BE2C (cell line): ENCODE measurements around the gene NEURL1.

ENCODE experiments used
- DNase-seq: peaks from one replicate; pipeline ENCODE4 v3.0.0-alpha.2; 2020
- H3K27me3 ChIP-seq: fragments of 250-450 bp; sonication (Bioruptor Pico); 2 replicates; pipeline ENCODE4 v1.5.1; 2020; ENCODE audit warnings: mild to moderate bottlenecking
- H3K36me3 ChIP-seq: fragments of 250-450 bp; sonication (Bioruptor Pico); 2 replicates; pipeline ENCODE4 v1.5.1; 2020; ENCODE audit warnings: mild to moderate bottlenecking
- H3K4me1 ChIP-seq: fragments of 250-450 bp; sonication (Bioruptor Pico); 2 replicates; pipeline ENCODE4 v1.5.1; 2020
- H3K4me3 ChIP-seq: 2 replicates; pipeline ENCODE4 v1.5.1; 2011; ENCODE audit warnings: low read depth, low read length
- H3K9me3 ChIP-seq: fragments of 250-450 bp; sonication (Bioruptor Pico); 2 replicates; pipeline ENCODE4 v1.5.1; 2020
- CTCF ChIP-seq: IDR thresholded peaks from 2 replicates; pipeline ENCODE4 v1.5.1; 2012; ENCODE audit warnings: mild to moderate bottlenecking, low read depth, low read length

The NEURL1 gene

GRCh38 chr10:103622935-103623574 lies 129.6 kb downstream of the NEURL1 start:
- peaks cover 16% of the 10 kb centered on the region for H3K4me1 ChIP-seq
- H3K4me3 ChIP-seq = no peak overlapping the region
- H3K36me3 ChIP-seq = peaks cover 10% of the 10 kb centered on the region
- no peak for TF ChIP-seq CTCF
- H3K9me3 ChIP-seq = no peaks in the 10 kb centered on the region
- no peaks in the 10 kb centered on the region for H3K27me3 ChIP-seq
- DNase-seq = no peak

- H3K4me3 ChIP-seq = no peak overlapping the region
- no peaks in the 10 kb centered on the region; the same call in 1 of the 2 replicates for H3K4me1 ChIP-seq
- no peak for DNase-seq
- H3K9me3 ChIP-seq = no peaks in the 10 kb centered on the region
- no peak for TF ChIP-seq CTCF
- peaks cover 6% of the 10 kb centered on the region for H3K36me3 ChIP-seq
- no peaks in the 10 kb centered on the region for H3K27me3 ChIP-seq
These were observed 132.7 kb downstream of the NEURL1 start for GRCh38 chr10:103626178-103626577.

GRCh38 chr10:103627111-103627892 lies 133.8 kb downstream of the NEURL1 start:
- no peak for TF ChIP-seq CTCF
- Histone ChIP-seq H3K9me3 (no peaks in the 10 kb centered on the region), H3K4me3 (no peak overlapping the region), H3K27me3 (no peaks in the 10 kb centered on the region), H3K4me1 (no peaks in the 10 kb centered on the region), H3K36me3 (peaks cover 6% of the 10 kb centered on the region)
- peak; percentile 47 for DNase-seq

GRCh38 chr10:103627893-103628292 lies 134.4 kb downstream of the NEURL1 start:
- no peaks in the 10 kb centered on the region for H3K4me1 ChIP-seq
- H3K36me3 ChIP-seq = peaks cover 6% of the 10 kb centered on the region
- no peaks in the 10 kb centered on the region for H3K9me3 ChIP-seq
- TF ChIP-seq CTCF = no peak
- H3K27me3 ChIP-seq = no peaks in the 10 kb centered on the region
- no peak for DNase-seq
- no peak overlapping the region for H3K4me3 ChIP-seq

DNA sequence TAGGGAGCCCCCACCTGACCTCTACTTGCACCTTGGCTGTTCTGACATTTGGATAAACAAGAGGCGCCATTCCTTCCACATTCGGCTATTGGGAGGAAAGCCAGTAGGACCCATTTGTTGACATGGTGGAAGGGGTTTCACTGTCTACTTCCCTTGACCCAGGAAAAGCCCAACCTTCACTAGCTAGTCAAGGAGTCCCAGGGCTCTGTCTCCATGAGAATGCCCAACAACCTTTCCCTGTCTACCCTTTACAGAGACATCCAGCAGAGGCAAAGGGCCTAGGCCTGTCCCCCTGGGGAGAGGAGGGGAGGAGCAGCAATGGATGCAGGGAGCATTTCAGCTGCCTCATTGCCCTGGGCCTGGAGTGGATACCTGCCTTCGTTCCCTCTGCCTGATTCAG lies 136.1 kb downstream of the NEURL1 start:
- peaks cover 6% of the 10 kb centered on the region; the same call in 1 of the 2 replicates for H3K36me3 ChIP-seq
- DNase-seq = no peak
- no peak for TF ChIP-seq CTCF

DNA sequence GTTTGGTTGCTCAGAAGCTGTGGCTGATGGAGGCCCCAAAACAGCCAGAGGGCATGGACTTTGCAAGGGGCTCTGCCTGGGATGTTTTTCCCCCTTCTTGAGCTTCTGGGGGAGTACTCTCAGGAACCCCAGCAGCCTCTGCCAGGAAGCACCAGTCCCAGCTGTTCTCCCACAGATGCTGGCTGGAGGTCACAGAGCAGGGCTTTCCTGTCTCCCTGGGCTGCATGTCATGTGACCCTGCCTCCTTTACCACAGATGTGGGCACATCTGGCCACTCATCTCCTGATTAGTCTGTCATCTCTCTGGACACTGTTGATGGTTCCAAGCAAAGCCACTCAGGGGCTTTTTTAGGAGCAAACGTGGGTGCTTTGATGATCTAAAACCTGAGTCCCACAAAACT lies 136.7 kb downstream of the NEURL1 start:
- TF ChIP-seq CTCF = no peak
- Histone ChIP-seq H3K4me1 (no peaks in the 10 kb centered on the region), H3K27me3 (no peaks in the 10 kb centered on the region), H3K9me3 (no peaks in the 10 kb centered on the region), H3K36me3 (peaks cover 4% of the 10 kb centered on the region), H3K4me3 (no peak overlapping the region)
- no peak for DNase-seq

More for the DNA sequence above, 136.1 kb downstream of the NEURL1 start:
- no peak overlapping the region for H3K4me3 ChIP-seq
- no peaks in the 10 kb centered on the region for H3K9me3 ChIP-seq
- H3K27me3 ChIP-seq = no peaks in the 10 kb centered on the region
- no peaks in the 10 kb centered on the region for H3K4me1 ChIP-seq
